Trophoblast cell (in vitro differentiated cells and primary cell): ENCODE measurements around the gene MUC5B.

Experiments
- DNase-seq, 2 donors: peaks; one replicate each; pipeline ENCODE4 v3.0.0-alpha.2; 2016
- H2AFZ ChIP-seq: 2 replicates; pipeline ENCODE4 v1.6.1; 2013; ENCODE audit warnings: low read length, moderate library complexity, mild to moderate bottlenecking; ENCODE audit not compliant: insufficient read depth, poor library complexity
- H2AK5ac ChIP-seq: 2 replicates; pipeline ENCODE4 v1.6.1; 2013; ENCODE audit warnings: mild to moderate bottlenecking, low read length
- H2BK120ac ChIP-seq: 2 replicates; pipeline ENCODE4 v1.6.1; 2013; ENCODE audit warnings: low read length, mild to moderate bottlenecking, moderate library complexity; ENCODE audit not compliant: insufficient read depth, poor library complexity
- H2BK12ac ChIP-seq: 2 replicates; pipeline ENCODE4 v1.6.1; 2013; ENCODE audit warnings: mild to moderate bottlenecking, low read length, moderate library complexity
- H2BK5ac ChIP-seq: 2 replicates; pipeline ENCODE4 v1.6.1; 2013; ENCODE audit warnings: low read length, low read depth, moderate library complexity, mild to moderate bottlenecking; ENCODE audit not compliant: poor library complexity
- H3K14ac ChIP-seq: 2 replicates; pipeline ENCODE4 v1.6.1; 2013; ENCODE audit warnings: mild to moderate bottlenecking, low read length
- H3K18ac ChIP-seq: 2 replicates; pipeline ENCODE4 v1.6.1; 2013; ENCODE audit warnings: mild to moderate bottlenecking, low read length
- H3K23ac ChIP-seq: 2 replicates; pipeline ENCODE4 v1.6.1; 2013; ENCODE audit warnings: low read length
- H3K27ac ChIP-seq: 2 replicates; pipeline ENCODE4 v1.5.1; 2013; ENCODE audit warnings: low read depth, mild to moderate bottlenecking, inconsistent platforms, low read length, moderate library complexity
- H3K27me3 ChIP-seq: 2 replicates; pipeline ENCODE4 v1.6.1; 2013; ENCODE audit warnings: inconsistent platforms, mild to moderate bottlenecking, low read length, moderate library complexity; ENCODE audit not compliant: insufficient read depth
- H3K36me3 ChIP-seq, 2 experiments: 1 replicate in 1 of 2; 2 replicates in 1 of 2; pipeline ENCODE4 v1.6.1; 2013; ENCODE audit warnings: low read length in 2 of 2, mild to moderate bottlenecking in 2 of 2, moderate library complexity in 1 of 2; ENCODE audit not compliant: insufficient read depth in 2 of 2, control insufficient read depth in 1 of 2
- H3K4ac ChIP-seq: 2 replicates; pipeline ENCODE4 v1.6.1; 2013; ENCODE audit warnings: low read depth, mild to moderate bottlenecking, low read length, moderate library complexity
- H3K4me1 ChIP-seq, 2 experiments: 1 replicate in 1 of 2; 2 replicates in 1 of 2; pipeline ENCODE4 v1.6.1; 2013; ENCODE audit warnings: low read length in 2 of 2, mild to moderate bottlenecking in 2 of 2, moderate library complexity in 1 of 2; ENCODE audit not compliant: insufficient read depth in 2 of 2, control insufficient read depth in 1 of 2
- H3K4me2 ChIP-seq: 2 replicates; pipeline ENCODE4 v1.6.1; 2013; ENCODE audit warnings: inconsistent platforms, mild to moderate bottlenecking, low read length, moderate library complexity
- H3K4me3 ChIP-seq: 2 replicates; pipeline ENCODE4 v1.5.1; 2013; ENCODE audit warnings: mild to moderate bottlenecking, low read depth, low read length, inconsistent platforms
- H3K79me1 ChIP-seq: one replicate; pipeline ENCODE4 v1.6.1; 2013; ENCODE audit warnings: low read length
- H3K79me2 ChIP-seq: 2 replicates; pipeline ENCODE4 v1.6.1; 2013; ENCODE audit warnings: low read length, mild to moderate bottlenecking; ENCODE audit not compliant: control insufficient read depth, insufficient read depth, poor library complexity
- H3K9ac ChIP-seq: 2 replicates; pipeline ENCODE4 v1.6.1; 2013; ENCODE audit warnings: mild to moderate bottlenecking, low read length
- H3K9me3 ChIP-seq: 2 replicates; pipeline ENCODE4 v1.6.1; 2013; ENCODE audit warnings: low read depth, mild to moderate bottlenecking, control low read depth, inconsistent platforms, low read length; ENCODE audit not compliant: insufficient read depth
- H4K12ac ChIP-seq: 2 replicates; pipeline ENCODE4 v1.6.1; 2013; ENCODE audit warnings: low read depth, mild to moderate bottlenecking, low read length, moderate library complexity
- H4K8ac ChIP-seq: 2 replicates; pipeline ENCODE4 v1.6.1; 2013; ENCODE audit warnings: low read depth, mild to moderate bottlenecking, low read length, moderate library complexity
- H4K91ac ChIP-seq: one replicate; pipeline ENCODE4 v1.6.1; 2013; ENCODE audit warnings: low read depth, mild to moderate bottlenecking, low read length, moderate library complexity
- WGBS: extraction: QIAGEN DNeasy Blood & Tissue Kit; methylation state at CpG from one replicate; pipeline ENCODE4 v1.1.7; 2013; ENCODE audit warnings: missing lambda C conversion rate; ENCODE audit not compliant: insufficient read length, insufficient coverage; ENCODE audit errors: extremely low coverage; 5-methylcytosine and 5-hydroxymethylcytosine counted together

MUC5B gene

DNA sequence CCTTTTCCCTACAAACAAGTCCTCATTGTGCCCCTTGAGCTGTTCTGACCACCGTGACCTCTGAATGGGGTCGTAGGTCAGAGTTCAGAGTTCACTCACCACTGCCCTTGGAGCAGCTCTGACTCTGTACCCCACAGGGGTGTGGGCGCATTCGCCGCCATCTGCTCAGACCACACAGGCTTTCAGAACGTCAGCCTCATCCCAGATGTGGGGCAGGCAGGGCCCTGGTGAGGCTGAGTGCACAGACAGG, 14.8 kb upstream of the MUC5B start:
- no peak overlapping the region for H4K12ac ChIP-seq
- H2AFZ ChIP-seq: no peak overlapping the region
- no peak for DNase-seq
- no peak overlapping the region for H3K9ac ChIP-seq
- no peak overlapping the region for H4K8ac ChIP-seq
- H3K23ac ChIP-seq: no peak overlapping the region
- WGBS: no CpG with 5 or more reads among the region's 6 CpGs
- no peak overlapping the region for H3K4ac ChIP-seq
- H2BK12ac ChIP-seq: no peak overlapping the region
- H3K9me3 ChIP-seq: peaks cover 22% of the 10 kb centered on the region
- H2BK5ac ChIP-seq: no peak overlapping the region
- H3K27me3 ChIP-seq: no peaks in the 10 kb centered on the region
- H4K91ac ChIP-seq: no peak overlapping the region
- no peak overlapping the region for H2AK5ac ChIP-seq
- H3K4me1 ChIP-seq: no peaks in the 10 kb centered on the region
- no peak overlapping the region for H3K4me2 ChIP-seq
- no peaks in the 10 kb centered on the region for H3K36me3 ChIP-seq
- no peak overlapping the region for H3K18ac ChIP-seq
- H2BK120ac ChIP-seq: no peak overlapping the region
- no peaks in the 10 kb centered on the region for H3K79me2 ChIP-seq
- H3K14ac ChIP-seq: no peak overlapping the region
- H3K4me3 ChIP-seq: no peak overlapping the region
- H3K27ac ChIP-seq: no peak overlapping the region
- H3K79me1 ChIP-seq: no peaks in the 10 kb centered on the region

- H3K9me3 ChIP-seq: peaks cover 22% of the 10 kb centered on the region
- no peak overlapping the region for H2BK12ac ChIP-seq
- H3K9ac ChIP-seq: no peak overlapping the region
- H3K79me1 ChIP-seq: no peaks in the 10 kb centered on the region
- H3K4me1 ChIP-seq: no peaks in the 10 kb centered on the region
- no peak overlapping the region for H3K4me2 ChIP-seq
- H3K27me3 ChIP-seq: no peaks in the 10 kb centered on the region
- H2BK5ac ChIP-seq: no peak overlapping the region
- H2AK5ac ChIP-seq: no peak overlapping the region
- peak overlapping the region; percentile 46 for H3K4me3 ChIP-seq
- H3K23ac ChIP-seq: no peak overlapping the region
- no peak overlapping the region for H4K12ac ChIP-seq
- H2AFZ ChIP-seq: no peak overlapping the region
- H4K8ac ChIP-seq: no peak overlapping the region
- no peak overlapping the region for H3K18ac ChIP-seq
- H3K27ac ChIP-seq: no peak overlapping the region
- H3K36me3 ChIP-seq: no peaks in the 10 kb centered on the region
- DNase-seq: no peak
- no peak overlapping the region for H2BK120ac ChIP-seq
- H3K79me2 ChIP-seq: no peaks in the 10 kb centered on the region
- WGBS: no CpG with 5 or more reads among the region's 39 CpGs
- H4K91ac ChIP-seq: no peak overlapping the region
- H3K4ac ChIP-seq: no peak overlapping the region
- H3K14ac ChIP-seq: no peak overlapping the region
Observed at GRCh38 chr11:1208394-1209261, 14.2 kb upstream of the MUC5B start.

- no peaks in the 10 kb centered on the region for H3K79me1 ChIP-seq
- H3K9me3 ChIP-seq: peaks cover 22% of the 10 kb centered on the region
- H3K4ac ChIP-seq: no peak overlapping the region
- no peak overlapping the region for H4K8ac ChIP-seq
- DNase-seq: no peak
- no peaks in the 10 kb centered on the region for H3K4me1 ChIP-seq
- no peaks in the 10 kb centered on the region for H3K27me3 ChIP-seq
- no peak overlapping the region for H4K12ac ChIP-seq
- no peak overlapping the region for H2AFZ ChIP-seq
- H3K27ac ChIP-seq: no peak overlapping the region
- H3K4me3 ChIP-seq: no peak overlapping the region
- no peak overlapping the region for H2BK5ac ChIP-seq
- no peak overlapping the region for H2BK120ac ChIP-seq
- no peak overlapping the region for H3K9ac ChIP-seq
- no peak overlapping the region for H2BK12ac ChIP-seq
- no peak overlapping the region for H3K14ac ChIP-seq
- H4K91ac ChIP-seq: no peak overlapping the region
- no peaks in the 10 kb centered on the region for H3K36me3 ChIP-seq
- no peak overlapping the region for H3K23ac ChIP-seq
- H3K79me2 ChIP-seq: no peaks in the 10 kb centered on the region
- WGBS: no CpG with 5 or more reads among the region's 17 CpGs
- H2AK5ac ChIP-seq: no peak overlapping the region
- no peak overlapping the region for H3K4me2 ChIP-seq
- no peak overlapping the region for H3K18ac ChIP-seq
Observed at GRCh38 chr11:1209371-1210057, 13.4 kb upstream of the MUC5B start.

- H3K4me3 ChIP-seq: no peak overlapping the region
- H2BK12ac ChIP-seq: no peak overlapping the region
- no peaks in the 10 kb centered on the region for H3K36me3 ChIP-seq
- H2AFZ ChIP-seq: no peak overlapping the region
- H2AK5ac ChIP-seq: no peak overlapping the region
- no peak for DNase-seq
- no peak overlapping the region for H3K14ac ChIP-seq
- no peak overlapping the region for H3K4me2 ChIP-seq
- no peak overlapping the region for H2BK5ac ChIP-seq
- H3K23ac ChIP-seq: no peak overlapping the region
- H3K27me3 ChIP-seq: no peaks in the 10 kb centered on the region
- H3K79me1 ChIP-seq: no peaks in the 10 kb centered on the region
- no peak overlapping the region for H3K9ac ChIP-seq
- H3K18ac ChIP-seq: no peak overlapping the region
- no peaks in the 10 kb centered on the region for H3K4me1 ChIP-seq
- H3K4ac ChIP-seq: no peak overlapping the region
- no peak overlapping the region for H4K8ac ChIP-seq
- peaks cover 24% of the 10 kb centered on the region for H3K9me3 ChIP-seq
- no CpG with 5 or more reads among the region's 2 CpGs for WGBS
- no peak overlapping the region for H2BK120ac ChIP-seq
- no peak overlapping the region for H4K91ac ChIP-seq
- H4K12ac ChIP-seq: no peak overlapping the region
- no peak overlapping the region for H3K27ac ChIP-seq
- H3K79me2 ChIP-seq: no peaks in the 10 kb centered on the region
Observed at GRCh38 chr11:1211838-1212237, 11.0 kb upstream of the MUC5B start.
